IPS DF 4.7 (cell line): Measurements from ENCODE around the gene ABHD17A.

Source experiments
- DNase-seq: peaks from one replicate; pipeline ENCODE4 v3.0.0-alpha.2; 2013; ENCODE audit warnings: low spot score; ENCODE audit errors: extremely low read depth

The ABHD17A gene

DNA sequence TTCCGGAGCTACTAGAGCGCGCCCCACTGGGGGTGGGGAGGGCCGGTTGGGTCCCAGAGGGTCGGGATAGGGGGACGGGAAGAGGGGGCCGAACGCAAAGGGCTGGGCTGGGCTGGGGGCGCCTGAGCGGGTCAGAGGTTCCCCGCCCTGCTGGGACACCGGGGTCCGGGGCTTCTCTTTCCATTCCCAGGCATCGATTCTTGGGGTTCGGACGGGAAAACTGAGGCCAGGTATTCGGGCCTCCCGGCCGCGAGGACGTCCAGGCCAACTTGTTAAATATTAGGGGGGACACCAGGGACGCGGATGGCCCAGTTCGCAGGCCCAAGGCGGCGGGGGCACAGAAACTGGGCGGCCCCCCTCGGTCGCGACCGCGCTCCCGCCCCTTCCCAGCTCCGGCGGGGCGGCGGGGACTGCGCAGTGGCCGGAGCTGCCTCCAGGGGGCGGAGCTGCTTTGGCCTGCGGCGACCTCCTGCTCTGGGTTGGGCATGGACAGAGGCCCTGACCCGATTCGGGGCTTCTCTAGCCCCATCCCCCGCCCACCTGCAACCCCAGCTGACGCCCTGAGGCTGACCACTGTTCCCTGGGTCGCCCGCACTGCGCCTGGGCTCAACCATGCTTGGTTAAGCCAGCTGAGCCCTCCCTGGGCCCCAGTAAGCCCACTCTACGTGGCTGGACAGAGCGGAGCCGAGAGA, 20.7 kb downstream of the ABHD17A start:
- no peak for DNase-seq

DNA sequence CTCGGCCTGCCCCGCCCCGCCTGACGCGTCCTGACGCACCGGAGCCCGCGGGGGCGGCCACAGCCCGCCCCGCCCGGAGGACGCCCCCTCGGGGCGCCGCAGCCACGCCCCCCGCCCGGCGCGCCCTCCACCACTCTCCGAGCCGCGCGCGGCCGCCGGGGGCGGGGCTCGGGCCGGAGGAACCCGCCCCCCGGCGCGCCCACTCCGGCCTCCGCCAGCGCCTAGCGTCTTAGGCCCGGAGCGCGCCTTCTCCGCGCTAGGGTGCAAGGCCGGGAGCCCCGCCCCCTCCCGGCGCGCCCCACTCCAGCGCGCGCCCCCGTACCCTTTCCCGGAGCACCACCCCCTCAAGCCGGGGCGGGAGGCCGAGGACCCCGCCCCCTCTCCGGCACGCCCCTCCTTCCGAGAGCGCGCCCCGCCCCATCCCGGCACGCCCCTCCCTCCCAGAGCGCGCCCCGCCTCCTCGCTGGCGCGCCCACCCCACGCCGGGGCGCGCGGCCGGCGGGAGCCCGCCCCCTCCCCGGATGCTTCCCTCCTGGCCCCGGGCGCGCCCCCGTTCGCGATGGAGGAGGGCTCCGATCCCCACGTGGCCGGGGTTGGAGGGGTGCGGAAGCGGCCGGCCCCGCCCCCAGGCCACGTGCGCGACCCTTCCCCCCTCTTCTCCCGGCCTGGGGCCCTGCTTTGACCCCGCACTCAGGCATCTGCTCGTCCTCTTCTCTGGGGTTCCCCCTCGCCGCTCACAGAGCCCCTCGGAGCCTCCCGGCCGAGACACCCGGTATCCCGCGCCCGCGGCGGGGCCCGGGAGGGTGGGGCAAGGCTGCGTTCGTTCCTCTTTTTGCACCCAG, 21.4 kb downstream of the ABHD17A start:
- no peak for DNase-seq

GRCh38 chr19:1863328-1863637, 22.0 kb downstream of the ABHD17A start, which contains the start of gene KLF16:
TSS of gene KLF16 (minus strand) at chr19:1863579. CDS start at chr19:1863497, 82 bp downstream.
- no peak for DNase-seq

- no peak for DNase-seq
These were observed 22.6 kb downstream of the ABHD17A start for GRCh38 chr19:1862424-1863327.

DNA sequence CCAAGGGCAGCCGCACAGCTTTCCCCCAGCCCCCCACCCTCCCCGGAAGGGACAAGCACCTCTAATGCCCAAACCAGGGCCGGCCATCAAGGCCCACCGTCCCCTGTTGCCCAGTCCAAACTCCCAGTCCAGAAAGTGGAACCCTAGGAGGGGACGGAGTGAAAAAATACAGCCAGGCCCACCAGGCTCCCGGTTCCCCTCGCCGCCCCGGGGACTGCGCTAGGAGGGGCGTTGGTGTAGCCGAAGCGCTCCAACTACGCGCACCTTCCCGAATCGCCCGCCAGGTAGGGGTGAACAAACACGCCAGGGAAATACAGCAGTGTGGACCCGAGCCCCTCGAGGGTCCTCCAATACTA, 23.2 kb downstream of the ABHD17A start:
- no peak for DNase-seq

DNA sequence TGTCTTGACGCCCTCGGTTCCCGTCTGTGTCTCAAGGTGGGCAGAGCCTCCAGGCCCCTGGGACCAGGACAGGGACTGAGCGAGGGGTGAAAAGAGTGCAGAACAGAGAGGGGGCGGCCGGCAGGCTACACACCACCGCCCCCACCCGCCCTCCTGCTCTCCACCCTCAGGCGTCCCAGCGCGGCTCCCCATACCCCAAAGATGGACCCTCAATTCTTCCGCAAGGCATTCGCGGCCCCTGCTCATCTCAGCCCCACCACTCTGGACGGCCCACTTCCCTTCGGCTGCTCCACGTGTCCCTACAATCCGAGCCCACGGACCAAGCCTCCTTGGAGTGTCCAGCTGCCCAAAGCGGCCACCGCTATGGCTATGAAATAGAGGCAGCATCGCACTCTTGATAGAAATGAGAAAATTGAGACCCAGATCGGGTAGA, 23.7 kb downstream of the ABHD17A start:
- DNase-seq = no peak

GRCh38 chr19:1860821-1861598, 24.3 kb downstream of the ABHD17A start:
- no peak for DNase-seq

GRCh38 chr19:1860042-1860775, 25.1 kb downstream of the ABHD17A start:
- DNase-seq = no peak

GRCh38 chr19:1859331-1859781, 25.9 kb downstream of the ABHD17A start:
- no peak for DNase-seq

GRCh38 chr19:1858412-1859081, 26.7 kb downstream of the ABHD17A start:
- DNase-seq = no peak

DNA sequence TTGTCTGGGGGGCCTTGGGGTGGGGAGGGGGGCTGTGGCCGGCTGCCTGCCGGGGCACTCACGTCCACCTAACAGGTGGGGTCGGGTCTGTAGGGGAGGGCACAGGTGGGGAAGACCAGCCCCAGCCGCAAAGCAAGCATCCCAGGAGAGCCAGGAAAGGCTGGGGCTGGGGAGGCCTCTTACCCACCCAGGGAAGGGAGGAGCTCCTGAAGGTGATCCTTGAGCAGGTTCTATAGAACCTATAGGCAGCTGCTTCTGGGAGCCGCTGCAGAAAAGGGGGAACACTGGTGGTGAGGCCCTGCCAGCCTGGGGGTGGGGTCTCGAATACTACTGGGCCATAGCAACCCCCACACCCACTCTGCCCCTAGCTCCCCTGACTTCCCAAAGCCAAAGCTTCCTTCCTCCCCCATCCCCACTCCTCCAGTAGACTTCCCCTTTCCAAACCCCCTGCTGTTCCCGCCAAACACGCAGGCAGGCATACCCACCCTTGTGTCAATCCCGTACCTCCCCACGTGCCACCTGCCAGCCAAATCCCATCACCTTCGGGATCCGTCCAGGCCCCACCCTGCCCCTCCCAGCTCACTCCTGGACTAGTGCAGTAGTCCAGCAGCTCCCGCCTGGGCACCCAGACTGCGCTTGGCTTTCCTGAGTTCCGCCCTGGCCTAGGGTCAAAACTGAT, 27.5 kb downstream of the ABHD17A start:
- DNase-seq = no peak

GRCh38 chr19:1856698-1857603, 28.3 kb downstream of the ABHD17A start:
- no peak for DNase-seq

GRCh38 chr19:1856345-1856697, 29.0 kb downstream of the ABHD17A start:
- no peak for DNase-seq

DNA sequence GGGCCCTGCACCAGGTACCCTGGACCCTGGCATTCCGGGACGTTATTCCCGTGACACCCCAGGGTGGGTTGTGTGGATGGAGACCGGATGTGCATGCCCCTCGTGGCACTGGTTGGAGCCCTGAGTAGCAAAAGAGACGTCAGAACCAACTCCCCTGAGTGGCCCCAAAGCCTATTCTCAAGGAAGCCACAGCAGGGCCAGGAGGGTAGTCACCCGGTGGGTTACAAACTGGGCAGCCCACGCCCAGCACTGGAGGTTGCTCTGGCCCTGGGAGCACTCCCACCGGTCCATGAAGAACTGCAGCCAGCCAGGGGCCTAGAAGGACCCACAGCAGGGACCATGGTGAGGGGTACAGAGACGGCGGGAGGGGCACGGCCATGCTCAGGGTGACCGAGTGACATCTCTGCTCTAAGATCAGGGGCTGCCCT, 29.5 kb downstream of the ABHD17A start:
- DNase-seq = no peak

DNA sequence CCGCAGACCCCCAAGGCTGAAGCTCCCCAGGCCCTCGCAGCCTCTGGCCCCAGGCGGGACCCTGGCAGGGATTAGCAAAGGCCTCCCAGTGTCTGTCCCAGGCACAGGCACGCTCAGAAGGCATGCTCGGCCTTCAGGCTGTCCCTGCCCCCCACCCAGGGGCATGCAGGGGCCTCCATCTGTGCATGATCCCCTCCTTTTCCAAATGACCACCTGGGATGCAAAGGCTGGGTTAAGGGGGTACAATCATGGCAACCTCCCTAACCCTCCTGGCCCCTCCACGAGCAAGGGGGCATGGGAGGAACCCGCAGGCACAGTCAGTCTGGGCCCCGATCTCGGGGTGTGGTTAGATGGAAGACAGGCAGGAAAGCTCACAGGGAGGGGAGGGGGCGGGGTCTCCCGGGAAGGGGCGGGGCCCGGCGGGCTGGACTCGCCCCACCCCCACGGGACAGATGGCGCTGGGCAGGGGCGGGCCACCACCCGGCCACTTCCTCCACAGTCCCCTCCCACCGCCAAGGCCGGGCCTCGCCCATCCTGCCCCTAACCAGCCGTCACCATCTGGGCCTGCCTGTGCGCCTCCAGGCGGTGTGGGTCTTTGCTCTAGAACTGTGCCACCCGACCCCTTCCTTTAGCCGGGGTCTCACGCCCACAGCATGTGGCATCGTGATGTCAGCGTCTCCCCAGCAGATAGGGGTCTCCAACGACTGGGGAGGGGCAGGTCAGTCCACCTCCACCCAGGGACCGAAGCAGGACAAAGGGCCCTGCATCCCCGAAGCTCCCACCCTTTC, 30.1 kb downstream of the ABHD17A start:
- no peak for DNase-seq

DNA sequence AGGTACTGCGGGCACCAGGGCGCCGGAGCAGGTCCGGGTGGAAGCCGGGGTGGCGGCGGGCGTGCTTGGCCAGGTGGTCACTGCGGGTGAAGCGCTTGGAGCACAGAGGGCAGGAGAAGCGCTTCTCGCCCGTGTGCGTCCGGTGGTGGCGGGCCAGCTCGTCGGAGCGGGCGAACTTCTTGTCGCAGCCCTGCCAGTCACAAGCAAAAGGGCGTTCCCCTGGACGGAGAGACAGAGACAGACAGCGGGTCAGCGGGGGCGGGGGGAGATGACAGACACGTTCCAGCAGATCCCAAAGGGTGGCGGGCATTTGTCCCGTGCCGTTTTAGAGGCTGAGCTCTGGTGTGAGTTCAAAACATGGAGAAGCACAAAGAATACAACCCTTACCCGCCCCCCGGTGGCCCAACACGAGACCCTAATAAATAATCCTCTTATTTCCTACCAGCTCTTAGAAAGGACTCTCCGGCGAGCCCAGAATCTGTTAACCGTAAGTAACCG, 30.7 kb downstream of the ABHD17A start:
- DNase-seq = no peak

DNA sequence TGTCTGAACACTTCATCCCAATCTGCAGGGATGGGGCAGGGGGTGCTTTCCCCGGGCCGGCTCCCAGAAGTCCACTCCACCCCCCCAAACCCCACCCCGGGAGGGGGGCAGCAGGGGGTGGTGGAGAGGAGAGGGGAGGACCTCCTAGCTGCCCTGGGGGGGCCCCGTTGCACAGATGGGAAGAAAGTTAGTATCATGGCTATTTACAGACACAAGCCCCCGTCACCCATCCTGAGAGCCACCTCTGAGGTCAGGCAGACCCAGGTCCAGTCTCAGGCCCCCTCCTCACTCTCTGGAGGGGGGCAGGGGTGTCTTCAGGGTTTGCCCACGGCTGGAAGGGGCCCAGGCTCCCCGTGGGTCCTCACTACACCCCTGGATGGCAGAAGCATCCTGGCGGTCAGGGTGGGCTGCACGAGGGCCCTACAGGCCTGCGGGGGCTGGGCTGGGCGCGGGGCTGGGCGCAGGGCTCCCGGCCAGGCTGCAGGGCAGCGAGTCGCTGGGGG, 31.2 kb downstream of the ABHD17A start:
- DNase-seq = no peak
